IMR-90 (cell line): Measurements from ENCODE around the gene TBC1D32. TPM values are rescaled to one million over a fixed set of nuclear protein-coding genes. Genes with fewer than 3 reads are reported as not detected.

Experiments
- ATAC-seq: fragments of 200-7000 bp; cut with Tn5 transposase; 2 replicates; pipeline ENCODE4 v1.9.1; 2020; ENCODE audit warnings: low read depth, mild to moderate bottlenecking, moderate library complexity
- BruUV-seq: library from RNA; stranded (reverse); fragments of 400-500 nt; replicated peaks from 2 replicates; lab custom pipeline; 2021; lab: Mats Ljungman, UMichigan
- CTCF ChIA-PET: fragments of 300-600 bp; formaldehyde crosslinking; extraction: SDS; loops from one replicate; lab custom pipeline; 2021; ENCODE audit warnings: antibody characterized with exemption; lab: Yijun Ruan, JAX
- POLR2A ChIA-PET: fragments of 300-600 bp; sonication (Branson Sonifier 250); formaldehyde crosslinking; loops from one replicate; lab custom pipeline; 2022; ENCODE audit warnings: antibody characterized with exemption; ENCODE audit not compliant: unreplicated experiment; lab: Charles Lee
- DNase-seq: peaks from one replicate; pipeline ENCODE4 v3.0.0; 2013
- H2AFZ ChIP-seq: replicated peaks from 2 replicates; pipeline ENCODE3; 2013; ENCODE audit warnings: low read length, mild to moderate bottlenecking; ENCODE audit not compliant: poor library complexity
- H2AK5ac ChIP-seq: 2 replicates; pipeline ENCODE4 v1.6.1; 2013; ENCODE audit warnings: low read depth, low read length, inconsistent platforms
- H2AK9ac ChIP-seq: replicated peaks from 2 replicates; pipeline ENCODE3; 2013; ENCODE audit warnings: mild to moderate bottlenecking, low read depth, low read length, moderate library complexity; ENCODE audit not compliant: poor library complexity
- H2BK120ac ChIP-seq: 2 replicates; pipeline ENCODE4 v1.6.1; 2013; ENCODE audit warnings: low read depth, low read length, inconsistent platforms
- H2BK15ac ChIP-seq: 3 replicates; pipeline ENCODE4 v1.6.1; 2013; ENCODE audit warnings: low read depth, low read length, inconsistent platforms
- H2BK20ac ChIP-seq: 2 replicates; pipeline ENCODE4 v1.6.1; 2013; ENCODE audit warnings: low read depth, mild to moderate bottlenecking, inconsistent platforms, low read length, moderate library complexity
- H2BK5ac ChIP-seq: 2 replicates; pipeline ENCODE4 v1.6.1; 2013; ENCODE audit warnings: mild to moderate bottlenecking, low read depth, low read length, inconsistent platforms; ENCODE audit not compliant: poor library complexity, severe bottlenecking
- H3K14ac ChIP-seq: replicated peaks from 2 replicates; pipeline ENCODE4 v1.6.1; 2013; ENCODE audit warnings: low read depth, low read length, inconsistent platforms
- H3K18ac ChIP-seq: 2 replicates; pipeline ENCODE4 v1.6.1; 2013; ENCODE audit warnings: low read depth, low read length, control low read depth
- H3K23ac ChIP-seq: 2 replicates; pipeline ENCODE4 v1.6.1; 2013; ENCODE audit warnings: low read depth, low read length, inconsistent platforms
- H3K27ac ChIP-seq: 2 replicates; pipeline ENCODE4 v1.5.1; 2013; ENCODE audit warnings: mild to moderate bottlenecking, control low read depth, low read length; ENCODE audit not compliant: insufficient read depth
- H3K27me3 ChIP-seq: 2 replicates; pipeline ENCODE4 v1.6.1; 2013; ENCODE audit warnings: low read length; ENCODE audit not compliant: control insufficient read depth, insufficient read depth
- H3K36me3 ChIP-seq: 2 replicates; pipeline ENCODE4 v1.6.1; 2013; ENCODE audit warnings: low read length, mixed read lengths; ENCODE audit not compliant: control insufficient read depth, insufficient read depth
- H3K4ac ChIP-seq: 2 replicates; pipeline ENCODE4 v1.6.1; 2013; ENCODE audit warnings: low read depth, low read length, inconsistent platforms
- H3K4me1 ChIP-seq: 2 replicates; pipeline ENCODE4 v1.6.1; 2013; ENCODE audit warnings: low read length, mixed read lengths; ENCODE audit not compliant: control insufficient read depth, insufficient read depth
- H3K4me2 ChIP-seq: 2 replicates; pipeline ENCODE4 v1.6.1; 2013; ENCODE audit warnings: low read depth, mild to moderate bottlenecking, control low read depth, low read length, moderate library complexity
- H3K4me3 ChIP-seq: 2 replicates; pipeline ENCODE4 v1.5.1; 2013; ENCODE audit warnings: low read depth, mild to moderate bottlenecking, control low read depth, low read length, moderate library complexity; ENCODE audit not compliant: insufficient read depth
- H3K56ac ChIP-seq: 2 replicates; pipeline ENCODE4 v1.6.1; 2013; ENCODE audit warnings: low read length, inconsistent platforms; ENCODE audit not compliant: insufficient read depth; ENCODE audit errors: extremely low read depth
- H3K79me1 ChIP-seq, 2 experiments: 2 replicates each; pipeline ENCODE4 v1.6.1; 2013; ENCODE audit warnings: low read length in 2 of 2, inconsistent platforms in 1 of 2, low read depth in 1 of 2
- H3K9ac ChIP-seq: 2 replicates; pipeline ENCODE4 v1.6.1; 2013; ENCODE audit warnings: low read depth, low read length, control low read depth
- H3K9me1 ChIP-seq: 2 replicates; pipeline ENCODE4 v1.6.1; 2013; ENCODE audit warnings: low read length, inconsistent platforms; ENCODE audit not compliant: insufficient read depth
- H3K9me3 ChIP-seq: 2 replicates; pipeline ENCODE4 v1.6.1; 2013; ENCODE audit warnings: low read length; ENCODE audit not compliant: control insufficient read depth, insufficient read depth
- H4K20me1 ChIP-seq: 2 replicates; pipeline ENCODE4 v1.6.1; 2013; ENCODE audit warnings: low read length, inconsistent platforms; ENCODE audit not compliant: insufficient read depth
- H4K5ac ChIP-seq: 2 replicates; pipeline ENCODE4 v1.6.1; 2013; ENCODE audit warnings: mild to moderate bottlenecking, low read depth, low read length, control low read depth
- H4K8ac ChIP-seq, 2 experiments: 2 replicates each; pipeline ENCODE4 v1.6.1; 2013; ENCODE audit warnings: low read depth in 2 of 2, low read length in 2 of 2, control low read depth in 1 of 2, inconsistent platforms in 1 of 2
- H4K91ac ChIP-seq: 2 replicates; pipeline ENCODE4 v1.6.1; 2013; ENCODE audit warnings: low read depth, low read length, inconsistent platforms; ENCODE audit not compliant: insufficient read depth
- BHLHE40 ChIP-seq: fragments of 150-350 bp; IDR thresholded peaks from 2 replicates; pipeline ENCODE4 v1.6.1; 2016; ENCODE audit warnings: mild to moderate bottlenecking, low read depth, low read length
- CEBPB ChIP-seq: IDR thresholded peaks from 2 replicates; pipeline ENCODE4 v1.6.1; 2012; ENCODE audit warnings: low read depth, low read length, improper control_type of control experiment
- CHD1 ChIP-seq: IDR thresholded peaks from 2 replicates; pipeline ENCODE4 v1.6.1; 2012; ENCODE audit warnings: low read depth, low read length, improper control_type of control experiment
- CTCF ChIP-seq: conservative IDR thresholded peaks from 2 replicates; pipeline ENCODE4 v1.5.1; 2012; ENCODE audit warnings: mild to moderate bottlenecking, low read depth, low read length, improper control_type of control experiment
- ELK1 ChIP-seq: fragments of 150-350 bp; IDR thresholded peaks from 2 replicates; pipeline ENCODE4 v1.6.1; 2016; ENCODE audit warnings: low read depth, mild to moderate bottlenecking, low read length, moderate library complexity, borderline replicate concordance
- FOS ChIP-seq: fragments of 150-350 bp; IDR thresholded peaks from 2 replicates; pipeline ENCODE4 v1.6.1; 2016; ENCODE audit warnings: low read depth, low read length
- MAFK ChIP-seq: IDR thresholded peaks from 2 replicates; pipeline ENCODE4 v1.6.1; 2012; ENCODE audit warnings: low read depth, low read length, improper control_type of control experiment
- MAZ ChIP-seq: IDR thresholded peaks from 2 replicates; pipeline ENCODE4 v1.6.1; 2012; ENCODE audit warnings: low read depth, mild to moderate bottlenecking, low read length, improper control_type of control experiment, moderate library complexity, borderline replicate concordance
- MXI1 ChIP-seq: IDR thresholded peaks from 2 replicates; pipeline ENCODE4 v1.6.1; 2012; ENCODE audit warnings: low read depth, mild to moderate bottlenecking, low read length, moderate library complexity, borderline replicate concordance
- NFE2L2 ChIP-seq: fragments of 150-350 bp; IDR thresholded peaks from 2 replicates; pipeline ENCODE4 v1.6.1; 2016; ENCODE audit warnings: low read depth, mild to moderate bottlenecking, low read length
- POLR2A ChIP-seq: IDR thresholded peaks from 2 replicates; pipeline ENCODE4 v1.6.1; 2012; ENCODE audit warnings: mild to moderate bottlenecking, low read depth, low read length
- RAD21 ChIP-seq: IDR thresholded peaks from 2 replicates; pipeline ENCODE4 v1.6.1; 2012; ENCODE audit warnings: low read length, improper control_type of control experiment
- RCOR1 ChIP-seq: IDR thresholded peaks from 2 replicates; pipeline ENCODE4 v1.6.1; 2012; ENCODE audit warnings: mild to moderate bottlenecking, low read length, improper control_type of control experiment; ENCODE audit not compliant: insufficient replicate concordance
- RFX5 ChIP-seq: IDR thresholded peaks from 2 replicates; pipeline ENCODE4 v1.8.0; 2012; ENCODE audit warnings: low read depth, mild to moderate bottlenecking, low read length, moderate library complexity
- SMC3 ChIP-seq: fragments of 150-350 bp; IDR thresholded peaks from 2 replicates; pipeline ENCODE4 v1.6.1; 2016; ENCODE audit warnings: low read depth, mild to moderate bottlenecking, antibody characterized with exemption, low read length, moderate library complexity
- USF2 ChIP-seq: fragments of 150-350 bp; IDR thresholded peaks from 2 replicates; pipeline ENCODE4 v1.6.1; 2017; ENCODE audit warnings: mild to moderate bottlenecking, antibody characterized with exemption, low read length, low read depth
- WGBS, 2 experiments: methylation state at CpG; one replicate each; pipeline versions ENCODE4 v1.1.5 to v1.1.7; 2013; ENCODE audit warnings: missing lambda C conversion rate in 2 of 2; ENCODE audit not compliant: insufficient read length in 1 of 2; ENCODE audit errors: extremely low coverage in 2 of 2; 5-methylcytosine and 5-hydroxymethylcytosine counted together
- dilution Hi-C: fragments of 300-500 bp; cut with HindIII; formaldehyde crosslinking; loops from one replicate; pipeline ENCODE4 v1.14.3; 2018; ENCODE audit warnings: low sequenced_read_pairs; ENCODE audit not compliant: unreplicated experiment
- in situ Hi-C: fragments of 300-500 bp; cut with MboI; formaldehyde crosslinking; loops from 3 replicates; pipeline ENCODE4 v1.14.3; 2019; ENCODE audit warnings: low sequenced_read_pairs, inconsistent platforms, mixed read lengths
- intact Hi-C: fragments of 100-400 bp; cut with micrococcal nuclease; formaldehyde crosslinking; loops from 2 replicates; pipeline ENCODE4 v1.10.0; 2022
- polyA plus RNA-seq, 3 experiments: library from polyadenylated mRNA; depleted of rRNA; stranded (reverse); fragments of >200 nt; gene quantifications; 2 replicates each; pipeline ENCODE4 v1.2.3, GENCODE V29; 2012; ENCODE audit warnings: low replicate concordance in 1 of 3
- total RNA-seq: library from RNA; depleted of rRNA; stranded (reverse); fragments of >200 nt; gene quantifications from 2 replicates; pipeline ENCODE4 v1.2.3, GENCODE V29; 2012

The TBC1D32 gene
- total and polyA plus RNA-seq, 2 of the 4 experiments (the other 2 are of a cell fraction) = 3.0 to 7.2 TPM

- CTCF ChIA-PET = no interaction called here
- no peaks in the 10 kb centered on the region for H3K36me3 ChIP-seq
- in situ Hi-C loops (no loop called here), intact Hi-C loops (no loop called here), dilution Hi-C loops (no loop called here)
- no peak overlapping the region for H2BK5ac ChIP-seq
- H3K4me2 ChIP-seq = no peak overlapping the region
- no peaks in the 10 kb centered on the region for H4K20me1 ChIP-seq
- H3K56ac ChIP-seq = no peak overlapping the region
- H3K79me1 ChIP-seq = no peaks in the 10 kb centered on the region
- no peak overlapping the region for H3K23ac ChIP-seq
- no CpG with 5 or more reads among the region's 1 CpG for WGBS, 2 experiments
- no peak overlapping the region for H2BK15ac ChIP-seq
- ATAC-seq (no peak), DNase-seq (no peak)
- no peak overlapping the region for H2AK5ac ChIP-seq
- H3K27me3 ChIP-seq = no peaks in the 10 kb centered on the region
- H3K4ac ChIP-seq = no peak overlapping the region
- no peak overlapping the region for H4K8ac ChIP-seq
- no peak overlapping the region for H3K14ac ChIP-seq
- H3K9ac ChIP-seq = no peak overlapping the region
- no peak overlapping the region for H3K27ac ChIP-seq
- no peak overlapping the region for H2AFZ ChIP-seq
- H3K9me1 ChIP-seq = no peaks in the 10 kb centered on the region
- no peaks in the 10 kb centered on the region for H3K4me1 ChIP-seq
- no peak overlapping the region for H3K18ac ChIP-seq
- H2AK9ac ChIP-seq = no peak overlapping the region
- no TSS peak for BruUV-seq
- H2BK120ac ChIP-seq = no peak overlapping the region
- H3K9me3 ChIP-seq = no peaks in the 10 kb centered on the region
- no peak overlapping the region for H2BK20ac ChIP-seq
- no peak for TF ChIP-seq ELK1
- no peak for TF ChIP-seq RCOR1
- TF ChIP-seq SMC3 = no peak
- TF ChIP-seq RAD21 = no peak
- no peak for TF ChIP-seq FOS
- no peak for TF ChIP-seq BHLHE40
- TF ChIP-seq MAZ = no peak
- no peak for TF ChIP-seq POLR2A
- no peak for TF ChIP-seq NFE2L2
- TF ChIP-seq MAFK = no peak
- no peak for TF ChIP-seq CEBPB
- TF ChIP-seq RFX5 = no peak
- TF ChIP-seq USF2 = no peak
- TF ChIP-seq MXI1 = no peak
- TF ChIP-seq CTCF = no peak
- TF ChIP-seq CHD1 = no peak
- H4K5ac ChIP-seq = no peak overlapping the region
- no peak overlapping the region for H4K91ac ChIP-seq
- POLR2A ChIA-PET = no interaction called here
- no peak overlapping the region for H3K4me3 ChIP-seq
Observed at GRCh38 chr6:121188356-121188755, 145.9 kb downstream of the TBC1D32 start.
